HL-60 (cell line): Measurements from ENCODE around the gene MIDN.

Experiments
- DNase-seq, 2 experiments: peaks; one replicate each; pipeline ENCODE4 v3.0.0-alpha.2; 2010 to 2020; ENCODE audit warnings: low read depth in 1 of 2, low spot score in 1 of 2
- H3K27ac ChIP-seq: fragments of 250-450 bp; sonication (Bioruptor Pico); replicated peaks from 2 replicates; pipeline ENCODE4 v1.5.1; 2020; ENCODE audit warnings: mild to moderate bottlenecking, moderate library complexity
- H3K27me3 ChIP-seq: fragments of 250-450 bp; sonication (Bioruptor Pico); 2 replicates; pipeline ENCODE4 v1.5.1; 2021; ENCODE audit warnings: mild to moderate bottlenecking, moderate library complexity; ENCODE audit not compliant: insufficient read depth, poor library complexity, severe bottlenecking
- H3K4me3 ChIP-seq: replicated peaks from 2 replicates; pipeline ENCODE4 v1.5.1; 2011; ENCODE audit warnings: mild to moderate bottlenecking, control low read depth, low read length; ENCODE audit not compliant: insufficient read depth
- GABPA ChIP-seq: IDR thresholded peaks from 2 replicates; pipeline ENCODE4 v1.6.1; 2012; ENCODE audit warnings: low read depth
- POLR2AphosphoS5 ChIP-seq: IDR thresholded peaks from 2 replicates; pipeline ENCODE4 v1.6.1; 2012; ENCODE audit warnings: low read depth
- SPI1 ChIP-seq: IDR thresholded peaks from 2 replicates; pipeline ENCODE4 v1.6.1; 2012; ENCODE audit warnings: low read depth, mild to moderate bottlenecking, borderline replicate concordance
- TF ChIP-seq, protein P1 (sequence below): IDR thresholded peaks from one replicate; pipeline ENCODE4 v1.5.1; 2011; ENCODE audit warnings: low read length, control low read depth, inconsistent platforms; ENCODE audit not compliant: insufficient read depth
- TF ChIP-seq, protein P2 (sequence below): IDR thresholded peaks from 2 replicates; pipeline ENCODE4 v1.6.1; 2012; ENCODE audit warnings: low read depth; ENCODE audit not compliant: insufficient replicate concordance

MIDN gene

DNA sequence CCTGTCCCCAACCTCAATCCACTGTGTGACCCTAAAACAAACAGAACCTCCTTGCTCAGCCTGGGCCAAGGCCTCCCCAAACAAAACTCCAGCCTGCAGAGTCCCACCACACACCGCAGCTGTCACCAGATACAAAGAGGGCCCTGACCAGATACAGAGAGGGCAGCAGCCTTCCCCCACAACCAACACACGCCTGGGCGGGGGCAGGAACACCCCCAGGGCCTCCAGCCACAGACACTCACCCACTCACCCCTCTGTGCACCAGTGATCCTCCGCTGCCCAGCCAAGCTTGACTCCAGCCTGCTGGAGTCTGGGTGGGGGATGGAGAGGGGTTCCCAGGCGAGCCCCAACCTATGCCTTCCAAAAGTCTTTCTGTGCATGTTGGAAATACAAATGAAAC is 14.8 kb downstream of the MIDN start:
- Histone ChIP-seq H3K27ac (no peak overlapping the region), H3K27me3 (no peaks in the 10 kb centered on the region), H3K4me3 (no peak overlapping the region)
- DNase-seq = no peak
- TF ChIP-seq GABPA (no peak), POLR2AphosphoS5 (no peak), SPI1 (no peak)
- TF ChIP-seq, protein P1, sequence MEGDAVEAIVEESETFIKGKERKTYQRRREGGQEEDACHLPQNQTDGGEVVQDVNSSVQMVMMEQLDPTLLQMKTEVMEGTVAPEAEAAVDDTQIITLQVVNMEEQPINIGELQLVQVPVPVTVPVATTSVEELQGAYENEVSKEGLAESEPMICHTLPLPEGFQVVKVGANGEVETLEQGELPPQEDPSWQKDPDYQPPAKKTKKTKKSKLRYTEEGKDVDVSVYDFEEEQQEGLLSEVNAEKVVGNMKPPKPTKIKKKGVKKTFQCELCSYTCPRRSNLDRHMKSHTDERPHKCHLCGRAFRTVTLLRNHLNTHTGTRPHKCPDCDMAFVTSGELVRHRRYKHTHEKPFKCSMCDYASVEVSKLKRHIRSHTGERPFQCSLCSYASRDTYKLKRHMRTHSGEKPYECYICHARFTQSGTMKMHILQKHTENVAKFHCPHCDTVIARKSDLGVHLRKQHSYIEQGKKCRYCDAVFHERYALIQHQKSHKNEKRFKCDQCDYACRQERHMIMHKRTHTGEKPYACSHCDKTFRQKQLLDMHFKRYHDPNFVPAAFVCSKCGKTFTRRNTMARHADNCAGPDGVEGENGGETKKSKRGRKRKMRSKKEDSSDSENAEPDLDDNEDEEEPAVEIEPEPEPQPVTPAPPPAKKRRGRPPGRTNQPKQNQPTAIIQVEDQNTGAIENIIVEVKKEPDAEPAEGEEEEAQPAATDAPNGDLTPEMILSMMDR = no peak
- TF ChIP-seq, protein P2, sequence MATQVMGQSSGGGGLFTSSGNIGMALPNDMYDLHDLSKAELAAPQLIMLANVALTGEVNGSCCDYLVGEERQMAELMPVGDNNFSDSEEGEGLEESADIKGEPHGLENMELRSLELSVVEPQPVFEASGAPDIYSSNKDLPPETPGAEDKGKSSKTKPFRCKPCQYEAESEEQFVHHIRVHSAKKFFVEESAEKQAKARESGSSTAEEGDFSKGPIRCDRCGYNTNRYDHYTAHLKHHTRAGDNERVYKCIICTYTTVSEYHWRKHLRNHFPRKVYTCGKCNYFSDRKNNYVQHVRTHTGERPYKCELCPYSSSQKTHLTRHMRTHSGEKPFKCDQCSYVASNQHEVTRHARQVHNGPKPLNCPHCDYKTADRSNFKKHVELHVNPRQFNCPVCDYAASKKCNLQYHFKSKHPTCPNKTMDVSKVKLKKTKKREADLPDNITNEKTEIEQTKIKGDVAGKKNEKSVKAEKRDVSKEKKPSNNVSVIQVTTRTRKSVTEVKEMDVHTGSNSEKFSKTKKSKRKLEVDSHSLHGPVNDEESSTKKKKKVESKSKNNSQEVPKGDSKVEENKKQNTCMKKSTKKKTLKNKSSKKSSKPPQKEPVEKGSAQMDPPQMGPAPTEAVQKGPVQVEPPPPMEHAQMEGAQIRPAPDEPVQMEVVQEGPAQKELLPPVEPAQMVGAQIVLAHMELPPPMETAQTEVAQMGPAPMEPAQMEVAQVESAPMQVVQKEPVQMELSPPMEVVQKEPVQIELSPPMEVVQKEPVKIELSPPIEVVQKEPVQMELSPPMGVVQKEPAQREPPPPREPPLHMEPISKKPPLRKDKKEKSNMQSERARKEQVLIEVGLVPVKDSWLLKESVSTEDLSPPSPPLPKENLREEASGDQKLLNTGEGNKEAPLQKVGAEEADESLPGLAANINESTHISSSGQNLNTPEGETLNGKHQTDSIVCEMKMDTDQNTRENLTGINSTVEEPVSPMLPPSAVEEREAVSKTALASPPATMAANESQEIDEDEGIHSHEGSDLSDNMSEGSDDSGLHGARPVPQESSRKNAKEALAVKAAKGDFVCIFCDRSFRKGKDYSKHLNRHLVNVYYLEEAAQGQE = no peak

DNA sequence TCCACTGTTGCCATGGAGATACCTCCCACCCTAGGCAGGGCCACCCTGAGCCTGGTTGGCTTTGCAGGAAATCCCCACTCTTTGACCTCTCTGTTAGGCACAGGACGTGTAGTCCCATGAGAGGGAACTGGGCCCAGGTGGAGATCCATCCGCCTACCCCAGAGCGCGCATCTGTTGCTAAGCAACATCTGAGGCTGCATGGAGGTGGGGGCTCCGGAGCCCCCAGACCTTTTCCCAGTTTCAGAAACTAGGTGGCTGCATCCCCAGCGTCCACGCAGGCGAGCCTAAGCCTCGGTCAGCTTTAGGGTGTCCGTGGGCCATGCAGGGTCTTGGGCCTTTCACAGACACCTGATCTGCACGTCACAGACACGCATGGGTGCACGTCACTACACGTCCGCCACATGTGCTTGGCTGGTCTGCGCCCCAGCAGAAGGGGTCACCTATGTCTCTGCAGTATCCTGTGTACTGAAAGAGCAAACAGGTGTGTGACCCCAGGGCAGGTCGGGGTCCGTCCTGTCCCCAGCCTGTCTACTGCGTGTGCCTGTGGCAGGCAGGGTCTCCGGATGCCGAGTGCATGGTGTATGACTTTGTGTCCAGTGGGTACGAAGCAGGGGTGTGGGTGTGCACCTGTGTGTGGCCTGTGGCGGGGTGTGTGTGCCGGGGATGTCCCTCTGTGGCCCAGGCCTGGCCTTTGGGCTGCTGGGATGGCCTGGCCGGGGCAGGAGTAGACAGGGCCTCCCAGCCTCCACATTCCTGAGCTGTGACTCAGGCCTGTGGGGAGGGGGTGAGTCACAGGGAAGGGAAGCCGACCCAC is 16.6 kb downstream of the MIDN start:
- no peak overlapping the region for H3K27ac ChIP-seq
- no peaks in the 10 kb centered on the region for H3K27me3 ChIP-seq
- DNase-seq = no peak
- TF ChIP-seq POLR2AphosphoS5 = no peak
- TF ChIP-seq GABPA = no peak
- TF ChIP-seq, protein P2 = no peak
- TF ChIP-seq, protein P1 = no peak
- TF ChIP-seq SPI1 = no peak
- H3K4me3 ChIP-seq = no peak overlapping the region

DNA sequence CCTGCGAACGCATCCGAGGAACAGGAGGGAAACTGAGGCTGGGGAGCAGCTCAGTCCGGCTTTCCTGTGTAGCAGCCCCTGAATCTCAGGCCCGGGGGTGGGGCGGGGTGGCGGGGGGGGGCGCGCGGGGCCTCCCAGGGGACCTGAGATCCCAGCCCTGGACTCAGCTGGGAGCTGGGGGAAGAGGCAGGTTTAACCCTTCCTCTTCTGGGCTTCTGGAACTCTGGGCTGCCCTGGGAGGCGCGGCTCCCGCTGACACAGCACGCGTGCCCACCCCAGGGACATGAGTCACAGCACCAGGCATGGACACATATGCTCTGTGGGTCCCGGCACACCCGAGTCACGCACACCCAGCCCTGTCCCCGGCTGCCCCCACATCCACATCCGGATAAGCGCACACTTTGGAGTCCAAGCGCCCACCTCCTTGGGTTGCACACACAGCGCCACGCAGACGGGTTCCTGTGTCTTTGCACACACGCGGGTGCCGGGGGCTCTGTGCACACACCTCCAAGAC is 17.3 kb downstream of the MIDN start:
- Histone ChIP-seq H3K4me3 (peak overlapping the region; percentile 48), H3K27ac (no peak overlapping the region), H3K27me3 (no peaks in the 10 kb centered on the region)
- no peak for TF ChIP-seq POLR2AphosphoS5
- TF ChIP-seq, protein P2 = no peak
- TF ChIP-seq GABPA = no peak
- TF ChIP-seq SPI1 = no peak
- TF ChIP-seq, protein P1 = no peak
- DNase-seq = peak in 1 of 2 experiments; percentile 85
